Erythroblast (primary cell): ENCODE measurements around the gene KDM2A.

Source experiments
- GATA1 ChIP-seq: IDR thresholded peaks from 2 replicates; pipeline ENCODE4 v1.6.1; 2011; ENCODE audit warnings: low read depth, mild to moderate bottlenecking, control low read depth, low read length, moderate library complexity
- POLR2A ChIP-seq: IDR thresholded peaks from 2 replicates; pipeline ENCODE4 v1.6.1; 2011; ENCODE audit warnings: mild to moderate bottlenecking, low read length

DNA sequence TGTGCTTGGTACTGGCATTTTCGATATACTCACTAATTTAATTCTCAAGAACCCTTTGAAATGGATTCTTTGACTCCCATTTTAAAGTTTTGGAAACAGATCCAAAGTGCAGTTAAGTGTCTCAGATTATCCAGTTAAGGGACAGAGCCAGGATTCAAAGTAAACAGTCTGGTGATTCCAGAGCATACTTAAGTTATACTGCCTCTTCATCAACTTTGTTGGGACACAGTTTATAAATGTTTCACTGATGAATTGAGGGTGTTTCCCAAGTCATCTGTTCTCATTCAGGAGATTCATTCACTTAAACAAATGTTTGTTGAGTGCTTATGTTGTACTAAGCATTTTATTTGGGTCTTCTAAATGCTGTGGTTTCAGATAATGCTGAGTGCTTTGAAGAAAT, 17.1 kb downstream of the KDM2A start:
- TF ChIP-seq POLR2A = no peak
- no peak for TF ChIP-seq GATA1
